ENCODE measurements around the gene KRT80. TPM values are rescaled to one million over a fixed set of nuclear protein-coding genes. Genes with fewer than 3 reads are reported as not detected.

Gene KRT80
- total and polyA plus RNA-seq, 8 donors, result 4.8 to 18.3 (median 8.6) TPM

DNA sequence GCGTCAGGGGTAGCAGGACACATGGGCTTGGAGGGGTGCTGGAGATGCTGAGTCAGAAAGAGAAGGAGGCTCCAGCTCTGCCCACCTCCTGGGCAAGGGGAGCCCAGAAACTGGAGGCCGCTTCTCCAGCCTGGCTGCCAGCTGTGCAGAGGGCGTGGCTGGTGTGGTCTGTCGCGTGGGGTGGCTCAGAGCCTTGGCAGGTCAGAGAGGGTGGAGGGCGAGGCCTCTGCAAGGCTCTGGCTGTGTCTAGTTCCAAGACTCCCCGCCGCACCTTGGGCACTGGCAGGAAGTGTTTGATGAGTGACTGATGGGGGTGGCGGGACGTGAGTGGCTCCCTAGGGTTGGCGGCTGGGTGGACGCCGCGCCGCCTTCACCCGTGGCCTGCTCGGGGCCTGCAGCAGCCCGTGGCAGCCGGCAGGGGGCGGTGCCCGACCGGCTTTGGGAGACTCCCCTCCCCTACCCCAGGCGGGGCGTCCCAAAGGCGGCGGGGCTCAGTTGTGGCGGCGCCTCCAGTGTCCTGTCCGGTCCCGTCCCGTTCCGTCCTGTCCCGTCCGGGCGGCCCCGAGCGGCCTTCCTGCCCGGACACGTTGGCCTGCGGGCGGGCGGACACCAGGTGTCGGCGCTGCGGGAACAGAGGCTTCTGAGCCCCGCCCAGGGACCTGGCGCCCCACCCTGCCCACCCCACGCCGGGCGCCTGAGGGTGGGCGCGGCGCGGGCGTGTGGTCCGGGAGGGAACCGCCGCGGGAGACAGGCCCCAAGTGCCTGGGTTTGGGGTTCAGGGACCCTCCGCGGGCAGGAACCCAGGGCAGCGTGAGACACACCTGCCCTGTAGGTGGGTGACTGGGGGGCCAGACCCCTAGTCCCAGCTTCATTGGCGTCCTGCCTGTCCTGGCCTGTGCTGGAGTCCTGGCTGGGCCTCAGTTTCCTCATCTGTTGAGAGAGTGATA, 39.7 kb downstream of the KRT80 start:
- peak overlapping the region in 3 of 4 donors; percentile 11 to 47 (median 41) for H3K4me3 ChIP-seq
- no peaks in the 10 kb centered on the region for H3K27me3 ChIP-seq
- H3K27ac ChIP-seq, result no peak overlapping the region
- intact Hi-C loops (cut with DNase I), result no loop called here
- H3K9me3 ChIP-seq, result no peaks in the 10 kb centered on the region
- ATAC-seq, result peak; percentile 65 to 76 (median 70)
- H3K4me1 ChIP-seq, result peaks cover 0 to 6% (median 3%) of the 10 kb centered on the region in 3 donors
- TF ChIP-seq, protein P1, sequence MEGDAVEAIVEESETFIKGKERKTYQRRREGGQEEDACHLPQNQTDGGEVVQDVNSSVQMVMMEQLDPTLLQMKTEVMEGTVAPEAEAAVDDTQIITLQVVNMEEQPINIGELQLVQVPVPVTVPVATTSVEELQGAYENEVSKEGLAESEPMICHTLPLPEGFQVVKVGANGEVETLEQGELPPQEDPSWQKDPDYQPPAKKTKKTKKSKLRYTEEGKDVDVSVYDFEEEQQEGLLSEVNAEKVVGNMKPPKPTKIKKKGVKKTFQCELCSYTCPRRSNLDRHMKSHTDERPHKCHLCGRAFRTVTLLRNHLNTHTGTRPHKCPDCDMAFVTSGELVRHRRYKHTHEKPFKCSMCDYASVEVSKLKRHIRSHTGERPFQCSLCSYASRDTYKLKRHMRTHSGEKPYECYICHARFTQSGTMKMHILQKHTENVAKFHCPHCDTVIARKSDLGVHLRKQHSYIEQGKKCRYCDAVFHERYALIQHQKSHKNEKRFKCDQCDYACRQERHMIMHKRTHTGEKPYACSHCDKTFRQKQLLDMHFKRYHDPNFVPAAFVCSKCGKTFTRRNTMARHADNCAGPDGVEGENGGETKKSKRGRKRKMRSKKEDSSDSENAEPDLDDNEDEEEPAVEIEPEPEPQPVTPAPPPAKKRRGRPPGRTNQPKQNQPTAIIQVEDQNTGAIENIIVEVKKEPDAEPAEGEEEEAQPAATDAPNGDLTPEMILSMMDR (IDR thresholded peaks at IDR 0.05), result peak; percentile 87 to 97 (median 90)
- 7 to 9% methylated on average over 53 to 63 of the region's 63 CpGs for WGBS, 2 donors
- no peaks in the 10 kb centered on the region for H3K36me3 ChIP-seq
- no peak for FAIRE-seq
- peak; percentile 61 to 94 (median 82) for DNase-seq

DNA sequence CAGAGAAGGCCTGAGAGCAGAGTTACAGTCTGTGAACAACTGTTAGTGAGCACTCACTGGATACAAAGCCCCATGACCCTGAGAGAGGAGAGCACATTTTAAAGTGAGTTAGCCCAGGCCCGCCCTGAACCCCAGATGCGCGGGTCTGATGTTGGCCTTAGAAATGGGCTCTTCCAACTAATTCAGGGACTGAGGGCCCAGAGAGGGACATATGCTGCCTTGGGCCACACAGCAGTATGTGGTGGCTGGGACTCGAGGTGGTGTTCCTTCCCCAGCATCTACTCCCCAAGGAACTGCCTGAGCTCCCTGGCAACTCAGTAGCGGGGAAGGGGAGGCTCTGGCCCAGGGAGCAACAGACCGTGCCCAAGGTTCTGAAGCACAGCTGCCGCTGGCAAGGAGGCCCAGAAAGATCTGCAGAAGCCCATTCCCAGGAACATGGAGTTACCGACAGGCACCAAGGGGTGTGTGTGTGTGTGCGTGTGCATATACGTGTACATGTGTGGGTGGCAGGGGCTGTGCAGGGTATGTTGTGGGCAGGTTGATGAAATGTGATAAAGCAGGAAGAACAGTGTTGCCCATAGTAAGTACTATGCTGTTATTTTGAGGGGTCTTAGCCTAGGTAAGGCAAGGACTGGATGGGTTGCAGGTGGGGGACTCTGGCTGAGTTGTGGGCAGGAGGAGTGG, 40.5 kb downstream of the KRT80 start:
- H3K36me3 ChIP-seq, result no peaks in the 10 kb centered on the region
- no peak overlapping the region for H3K4me3 ChIP-seq
- H3K9me3 ChIP-seq, result no peaks in the 10 kb centered on the region
- H3K27me3 ChIP-seq, result no peaks in the 10 kb centered on the region
- no peak overlapping the region for H3K27ac ChIP-seq
- DNase-seq, result no peak
- WGBS, 2 donors, result 85 to 88% methylated on average over 10 of the region's 10 CpGs
- intact Hi-C loops (cut with DNase I), result no loop called here
- H3K4me1 ChIP-seq, result peaks cover 0 to 6% (median 3%) of the 10 kb centered on the region in 3 donors
- no peak for ATAC-seq
- TF ChIP-seq, protein P1 (IDR thresholded peaks at IDR 0.05), result no peak
- no peak for FAIRE-seq

DNA sequence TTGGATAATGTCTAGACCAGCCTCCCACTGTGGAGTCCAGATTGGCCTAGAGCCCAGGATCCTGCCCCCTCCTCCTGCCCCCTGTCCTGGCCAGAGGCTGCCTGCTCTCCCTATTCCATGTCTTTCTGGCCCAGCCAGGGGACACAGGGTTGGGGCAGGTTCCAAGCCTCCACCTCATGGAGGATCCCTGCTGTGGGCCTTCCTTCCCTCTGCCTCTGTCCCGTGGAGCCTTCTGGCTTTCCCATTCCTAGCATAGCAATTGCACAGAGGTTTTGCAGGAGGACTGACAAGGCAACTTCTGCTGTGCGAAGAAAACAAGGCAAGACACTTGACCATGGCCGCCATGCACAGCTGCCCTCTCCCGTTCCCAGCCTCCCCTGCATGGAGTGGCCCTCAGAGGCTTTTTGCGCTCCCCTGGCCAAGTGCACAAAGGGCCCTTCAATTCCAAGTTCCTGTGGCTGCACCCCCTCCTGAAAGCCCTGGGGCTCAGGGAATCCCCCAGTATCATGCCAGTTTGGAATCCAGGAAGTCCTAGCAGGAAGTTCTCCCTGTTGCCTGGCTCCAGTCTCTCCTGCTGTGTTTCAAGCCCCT, 42.1 kb downstream of the KRT80 start:
- H3K27me3 ChIP-seq, result no peaks in the 10 kb centered on the region
- intact Hi-C loops (cut with DNase I), result loop anchor here in 1 of 3 donors (5.0 to 10.0 kb wide), 2 partner anchors 718 to 835 kb away; no protein-coding TSS in a partner anchor
- H3K4me1 ChIP-seq, result peaks cover 0 to 6% (median 3%) of the 10 kb centered on the region in 3 donors
- peak overlapping the region; percentile 67 to 88 (median 82) for H3K27ac ChIP-seq
- ATAC-seq (no peak), DNase-seq (no peak), FAIRE-seq (no peak)
- no peaks in the 10 kb centered on the region for H3K9me3 ChIP-seq
- 80 to 87% methylated on average over 5 of the region's 5 CpGs for WGBS, 2 donors
- no peak overlapping the region for H3K4me3 ChIP-seq
- TF ChIP-seq, protein P1 (IDR thresholded peaks at IDR 0.05), result no peak
- no peaks in the 10 kb centered on the region for H3K36me3 ChIP-seq

DNA sequence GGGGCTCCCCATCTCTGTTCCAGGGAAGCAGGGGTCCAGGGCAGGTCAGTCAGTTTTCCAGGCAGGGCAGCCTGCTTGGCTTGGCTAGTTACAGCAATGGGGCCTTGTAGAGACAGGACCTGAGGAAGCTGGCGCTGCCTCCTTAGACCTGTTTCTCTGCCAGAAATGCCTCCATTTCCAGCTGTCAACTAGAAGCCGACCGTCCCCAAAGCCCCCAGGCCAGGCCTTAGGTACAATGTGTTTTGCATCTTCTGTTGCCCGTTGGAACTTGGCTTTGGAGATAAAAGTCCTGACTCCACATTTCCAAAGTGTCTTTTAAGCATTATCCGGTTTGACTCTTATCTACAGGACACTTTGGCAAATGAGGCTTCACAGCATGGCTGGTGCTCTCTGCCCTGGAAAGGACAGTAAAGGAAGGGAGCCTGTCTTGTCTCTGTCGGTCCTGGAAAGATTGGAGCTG, 42.6 kb downstream of the KRT80 start:
- H3K36me3 ChIP-seq, result no peaks in the 10 kb centered on the region
- 59 to 60% methylated on average over 6 of the region's 6 CpGs for WGBS, 2 donors
- intact Hi-C loops (cut with DNase I), result loop anchor here in 1 of 3 donors (5.0 to 10.0 kb wide), 2 partner anchors 718 to 836 kb away; no protein-coding TSS in a partner anchor
- ATAC-seq (no peak), DNase-seq (no peak), FAIRE-seq (no peak)
- H3K9me3 ChIP-seq, result no peaks in the 10 kb centered on the region
- H3K27ac ChIP-seq, result peak overlapping the region; percentile 67 to 88 (median 82)
- no peak overlapping the region for H3K4me3 ChIP-seq
- H3K27me3 ChIP-seq, result no peaks in the 10 kb centered on the region
- H3K4me1 ChIP-seq, result peaks cover 0 to 6% (median 3%) of the 10 kb centered on the region in 3 donors
- TF ChIP-seq, protein P1 (IDR thresholded peaks at IDR 0.05), result no peak

Data from pancreas (tissue), 10 donors.